Prostate gland (tissue), 2 donors: ENCODE data around the gene XRN2. TPM values are rescaled to one million over a fixed set of nuclear protein-coding genes. Genes with fewer than 3 reads are reported as not detected.
A peak's percentile ranks its signal among the peaks of the same experiment; 100 is the strongest.

Source experiments
- DNase-seq: peaks from one replicate; pipeline ENCODE4 v3.0.0-alpha.2; 2019; ENCODE audit warnings: low spot score
- H3K27ac ChIP-seq, 2 donors: fragments of 200-600 bp; sonication (generic); 2 replicates each; pipeline ENCODE4 v1.5.1; 2017 to 2019
- H3K27me3 ChIP-seq: fragments of 200-600 bp; sonication (generic); replicated peaks from 2 replicates; pipeline ENCODE4 v1.5.1; 2019; ENCODE audit not compliant: insufficient read depth
- H3K36me3 ChIP-seq, 2 donors: fragments of 200-600 bp; sonication (generic); 1 replicate in 1 of 2; 2 replicates in 1 of 2; pipeline versions ENCODE4 v1.5.1 to v1.8.1; 2017 to 2019
- H3K4me1 ChIP-seq: fragments of 200-600 bp; sonication (generic); replicated peaks from 2 replicates; pipeline ENCODE4 v1.5.1; 2019
- H3K4me3 ChIP-seq, 2 donors: fragments of 200-600 bp; sonication (generic); 2 replicates each; pipeline ENCODE4 v1.5.1; 2017 to 2019
- H3K9me3 ChIP-seq: fragments of 200-600 bp; sonication (generic); 2 replicates; pipeline ENCODE4 v1.5.1; 2017
- CTCF ChIP-seq, 4 experiments: fragments of 200-600 bp in 2 of 4; fragments of 450-650 bp in 2 of 4; sonication (generic) in 2 of 4; IDR thresholded peaks; 1 replicate in 3 of 4; 2 replicates in 1 of 4; pipeline ENCODE4 v1.5.1; 2016 to 2019; ENCODE audit warnings: antibody characterized with exemption in 4 of 4, mild to moderate bottlenecking in 2 of 4, moderate library complexity in 2 of 4
- POLR2A ChIP-seq: fragments of 450-650 bp; IDR thresholded peaks from one replicate; pipeline ENCODE4 v1.6.1; 2016; ENCODE audit warnings: antibody characterized with exemption, mild to moderate bottlenecking
- POLR2AphosphoS5 ChIP-seq: sonication (generic); formaldehyde crosslinking; IDR thresholded peaks from one replicate; pipeline ENCODE4 v1.6.1; 2017; ENCODE audit warnings: antibody characterized with exemption
- WGBS: methylation state at CpG from one replicate; pipeline ENCODE4 v1.1.5; 2018; 5-methylcytosine and 5-hydroxymethylcytosine counted together
- intact Hi-C: fragments of 100-400 bp; cut with DNase I; formaldehyde crosslinking; loops from one replicate; pipeline ENCODE4 v1.14.2; 2022
- total RNA-seq, 2 donors: library from RNA; depleted of rRNA; stranded (reverse); fragments of >200 nt; gene quantifications; one replicate each; pipeline ENCODE4 v1.1.0, GENCODE V29; 2016

The XRN2 gene
- total RNA-seq = 10 to 100 TPM; 49.4 to 51.3 TPM

GRCh38 chr20:21303061-21303871, at the start of gene XRN2:
TSS of gene XRN2 (plus strand) at chr20:21303331. CDS start at chr20:21303399, 68 bp downstream.
- DNase-seq = peak; percentile 94
- H3K36me3 ChIP-seq = no peaks in the 10 kb centered on the region
- no peaks in the 10 kb centered on the region for H3K9me3 ChIP-seq
- intact Hi-C loops = no loop called here
- WGBS = under 1% methylated on average over 74 of the region's 87 CpGs
- peak in 1 of 4 experiments; percentile 29 for TF ChIP-seq CTCF (IDR thresholded peaks at IDR 0.05)
- peak; percentile 94 for TF ChIP-seq POLR2AphosphoS5
- TF ChIP-seq POLR2A = peak; percentile 73
- peak within 1 kb of the TSS; percentile 89 to 93 for H3K27ac ChIP-seq
- no peaks in the 10 kb centered on the region for H3K4me1 ChIP-seq
- H3K27me3 ChIP-seq = no peaks in the 10 kb centered on the region
- peak within 1 kb of the TSS; percentile 84 to 99 for H3K4me3 ChIP-seq

DNA sequence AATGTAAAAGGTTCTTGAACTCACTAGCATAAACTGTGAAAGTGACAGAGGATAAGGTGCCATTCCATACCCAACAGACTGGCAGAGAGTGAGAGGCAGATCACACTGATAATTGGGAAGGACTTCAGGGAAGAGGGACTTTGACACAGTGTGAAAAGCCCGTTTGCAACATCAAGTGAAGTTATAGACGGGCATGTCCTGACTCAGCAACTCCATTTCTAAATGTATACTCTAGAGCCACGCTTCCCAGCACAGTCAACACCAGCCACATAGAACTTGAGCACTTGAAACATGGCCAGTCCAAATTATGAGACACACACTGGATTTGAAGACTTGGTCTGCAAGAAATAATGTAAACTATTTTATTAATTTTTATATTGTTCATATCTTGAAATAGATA, 45.9 kb upstream of the XRN2 start:
- H3K4me3 ChIP-seq = no peak overlapping the region
- H3K4me1 ChIP-seq = no peaks in the 10 kb centered on the region
- TF ChIP-seq POLR2AphosphoS5 = no peak
- TF ChIP-seq POLR2A = no peak
- TF ChIP-seq CTCF (IDR thresholded peaks at IDR 0.05) = no peak
- intact Hi-C loops = no loop called here
- no peaks in the 10 kb centered on the region for H3K27me3 ChIP-seq
- no peaks in the 10 kb centered on the region for H3K36me3 ChIP-seq
- H3K9me3 ChIP-seq = no peaks in the 10 kb centered on the region
- 46% methylated on average over 3 of the region's 3 CpGs for WGBS
- DNase-seq = no peak
- H3K27ac ChIP-seq = no peak overlapping the region

- Histone ChIP-seq H3K27me3 (no peaks in the 10 kb centered on the region), H3K9me3 (no peaks in the 10 kb centered on the region), H3K27ac (no peak overlapping the region), H3K4me3 (no peak overlapping the region), H3K4me1 (no peaks in the 10 kb centered on the region), H3K36me3 (no peaks in the 10 kb centered on the region)
- intact Hi-C loops = no loop called here
- DNase-seq = no peak
- 91% methylated on average over 6 of the region's 6 CpGs for WGBS
- no peak for TF ChIP-seq POLR2AphosphoS5
- no peak for TF ChIP-seq CTCF (IDR thresholded peaks at IDR 0.05)
- no peak for TF ChIP-seq POLR2A
These were observed 44.7 kb upstream of the XRN2 start for GRCh38 chr20:21258411-21258810.

DNA sequence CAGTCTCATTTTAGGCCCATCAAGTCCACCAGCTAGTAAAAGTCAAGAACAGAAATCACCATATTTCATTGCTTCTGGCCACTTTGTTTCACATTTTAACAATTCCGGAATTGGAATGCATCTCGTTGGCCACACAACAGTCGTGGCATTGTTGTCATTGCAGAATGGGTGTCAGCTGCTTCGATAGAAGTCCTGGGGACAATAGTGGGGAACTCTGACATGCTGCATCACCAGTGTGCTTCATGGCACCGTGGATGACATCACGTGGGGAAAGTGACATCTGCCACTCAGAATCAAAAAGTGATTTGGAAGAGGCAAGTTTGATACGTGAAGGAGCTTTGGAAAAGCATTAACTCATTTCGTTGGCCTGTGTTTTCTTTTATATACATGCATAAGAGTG, 43.8 kb upstream of the XRN2 start:
- no peak for DNase-seq
- Histone ChIP-seq H3K4me3 (no peak overlapping the region), H3K9me3 (no peaks in the 10 kb centered on the region), H3K27ac (no peak overlapping the region), H3K36me3 (no peaks in the 10 kb centered on the region), H3K27me3 (no peaks in the 10 kb centered on the region), H3K4me1 (no peaks in the 10 kb centered on the region)
- 69% methylated on average over 8 of the region's 8 CpGs for WGBS
- no peak for TF ChIP-seq CTCF (IDR thresholded peaks at IDR 0.05)
- TF ChIP-seq POLR2AphosphoS5 = no peak
- TF ChIP-seq POLR2A = no peak
- intact Hi-C loops = no loop called here

GRCh38 chr20:21262812-21263211, 40.3 kb upstream of the XRN2 start:
- intact Hi-C loops = no loop called here
- Histone ChIP-seq H3K4me3 (no peak overlapping the region), H3K9me3 (no peaks in the 10 kb centered on the region), H3K27me3 (no peaks in the 10 kb centered on the region), H3K36me3 (no peaks in the 10 kb centered on the region), H3K27ac (no peak overlapping the region), H3K4me1 (no peaks in the 10 kb centered on the region)
- WGBS = 73% methylated on average over 2 of the region's 2 CpGs
- DNase-seq = no peak
- TF ChIP-seq CTCF (IDR thresholded peaks at IDR 0.05) (no peak), POLR2AphosphoS5 (no peak), POLR2A (no peak)
